ENCODE data around the gene KRTAP25-1.

KRTAP25-1 gene

DNA sequence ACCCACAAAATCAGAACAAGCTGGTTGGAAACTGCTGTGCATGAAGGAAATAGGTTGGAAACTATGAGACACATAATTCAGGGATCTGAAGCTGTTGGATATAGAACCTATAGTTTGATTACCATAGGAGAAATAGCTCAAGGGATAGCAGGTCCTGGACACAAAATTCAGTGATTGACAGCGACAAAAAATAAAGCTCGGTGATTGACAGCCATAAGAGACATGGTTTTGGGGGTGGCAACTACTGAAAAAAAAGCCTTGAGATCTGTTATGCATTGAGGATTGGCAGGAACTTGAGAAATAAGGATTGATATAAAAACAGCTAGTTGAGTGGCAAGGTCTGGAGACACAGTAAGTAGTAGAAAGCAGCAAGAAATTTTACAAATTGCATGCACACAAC is at the start of gene KRTAP25-1:
TSS of gene KRTAP25-1 (minus strand) at position 300 of the 400 bp plus-strand sequence. CDS start at position 276, 24 bp downstream.
- DNase-seq (ENCODE audit: low read depth in 2 of 2): no peak

DNA sequence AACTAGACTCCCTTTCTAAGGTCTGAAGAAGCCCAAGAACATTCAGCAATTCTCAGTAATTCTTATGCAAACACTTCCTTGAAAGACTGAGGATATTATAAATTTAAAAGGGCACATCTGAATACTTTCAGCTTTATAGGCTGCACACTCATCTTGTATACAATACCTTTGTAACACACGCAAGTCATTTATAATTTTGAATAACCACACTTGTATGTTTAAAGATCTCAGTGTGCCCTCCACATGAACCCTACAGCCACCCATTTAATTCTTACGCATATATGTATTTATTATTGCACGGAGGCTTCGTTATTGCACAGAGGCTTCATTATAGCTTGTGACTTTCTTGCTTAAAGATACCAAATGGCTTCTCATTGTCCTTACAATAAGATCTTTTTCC is 49.4 kb upstream of the KRTAP25-1 start:
- no peak for DNase-seq (ENCODE audit: low read depth in 2 of 2)

DNA sequence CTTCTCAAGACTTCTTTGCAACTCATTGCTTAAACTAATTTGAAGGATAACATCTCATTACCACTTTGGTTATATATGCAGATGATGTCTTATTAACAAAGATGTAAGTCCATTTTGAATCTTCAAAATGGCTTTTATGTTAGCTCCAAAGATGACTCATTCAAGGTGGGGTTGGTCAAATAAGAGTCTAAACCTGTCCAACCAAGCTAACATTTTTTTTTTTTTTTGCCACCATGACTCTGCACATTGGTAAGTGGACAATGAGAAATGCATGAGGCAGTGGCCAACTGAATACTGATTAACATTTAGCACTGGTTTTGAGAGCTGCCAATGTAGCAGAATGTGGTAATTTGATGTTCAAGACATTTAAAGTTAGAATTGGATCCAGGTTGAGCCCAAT is 48.5 kb upstream of the KRTAP25-1 start:
- DNase-seq (ENCODE audit: low read depth in 2 of 2): no peak

DNA sequence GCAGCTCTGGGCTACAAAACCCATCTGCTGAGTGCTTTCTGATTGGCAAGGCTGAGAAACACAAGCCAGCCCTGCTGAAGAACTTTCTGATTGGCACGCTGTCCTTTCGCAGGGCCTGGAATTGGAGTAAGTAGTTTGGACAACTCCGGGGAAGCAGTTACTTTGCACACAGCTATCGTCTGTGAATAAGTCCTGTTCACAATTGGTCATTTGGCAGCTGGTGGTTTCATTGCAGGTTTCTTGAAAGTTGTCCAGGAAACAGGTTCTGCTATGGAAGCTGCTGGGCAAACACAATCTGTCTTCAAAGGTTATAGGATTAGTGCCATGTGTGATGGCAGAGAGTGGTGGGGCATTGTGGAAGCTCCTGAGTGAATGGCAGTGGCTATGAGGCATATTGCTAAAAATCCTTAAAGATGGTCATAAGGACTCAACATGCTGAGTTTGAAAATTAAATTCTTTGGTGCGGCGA is 48.0 kb upstream of the KRTAP25-1 start, which contains the start of gene KRTAP27-1:
TSS of gene KRTAP27-1 (minus strand) at position 419 of the 469 bp plus-strand sequence. CDS start at position 393, 26 bp downstream.
- DNase-seq (ENCODE audit: low read depth in 2 of 2): no peak

- DNase-seq (ENCODE audit: low read depth in 2 of 2): peak in 1 of 2 experiments; percentile 16
Observed at GRCh38 chr21:30336596-30336995, 47.3 kb upstream of the KRTAP25-1 start.

DNA sequence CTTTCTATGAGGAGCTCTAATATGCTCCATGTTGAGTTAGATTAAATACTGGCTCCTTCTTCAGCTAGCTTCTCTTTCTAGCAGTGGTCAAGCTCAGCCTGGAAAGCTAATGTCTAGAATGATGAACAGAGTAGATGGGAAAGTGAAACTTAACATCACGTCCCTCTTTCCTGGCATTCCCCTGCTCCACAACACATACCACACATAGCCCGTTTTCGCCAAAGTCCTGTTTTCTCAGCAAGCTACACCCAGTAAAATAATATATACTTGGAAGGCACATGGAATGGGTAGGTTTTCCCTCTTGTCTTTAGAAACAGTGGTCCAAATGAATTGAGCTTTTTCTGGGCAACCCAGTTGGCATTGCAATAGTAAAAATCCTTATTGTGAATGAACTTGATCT is 44.4 kb upstream of the KRTAP25-1 start:
- DNase-seq (ENCODE audit: low read depth in 2 of 2): no peak

DNA sequence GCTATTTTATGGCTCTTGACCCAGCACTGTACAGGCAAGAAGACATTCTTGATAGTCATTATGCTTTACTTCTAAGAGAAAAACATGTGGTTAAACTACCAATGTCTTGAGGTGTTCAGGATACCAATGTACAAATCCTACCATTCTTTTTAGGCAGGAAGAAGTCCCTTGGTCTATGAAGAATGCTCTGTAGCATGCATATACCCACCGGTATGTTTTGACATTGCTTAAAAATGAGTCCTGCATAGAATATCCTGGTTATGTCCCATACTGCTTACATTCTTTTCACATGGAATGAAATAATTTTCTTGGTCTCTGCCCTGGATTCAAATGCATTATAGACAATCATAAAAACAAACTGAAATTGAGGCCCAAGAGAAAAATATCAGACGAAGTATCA is 43.4 kb upstream of the KRTAP25-1 start:
- DNase-seq (ENCODE audit: low read depth in 2 of 2): no peak

DNA sequence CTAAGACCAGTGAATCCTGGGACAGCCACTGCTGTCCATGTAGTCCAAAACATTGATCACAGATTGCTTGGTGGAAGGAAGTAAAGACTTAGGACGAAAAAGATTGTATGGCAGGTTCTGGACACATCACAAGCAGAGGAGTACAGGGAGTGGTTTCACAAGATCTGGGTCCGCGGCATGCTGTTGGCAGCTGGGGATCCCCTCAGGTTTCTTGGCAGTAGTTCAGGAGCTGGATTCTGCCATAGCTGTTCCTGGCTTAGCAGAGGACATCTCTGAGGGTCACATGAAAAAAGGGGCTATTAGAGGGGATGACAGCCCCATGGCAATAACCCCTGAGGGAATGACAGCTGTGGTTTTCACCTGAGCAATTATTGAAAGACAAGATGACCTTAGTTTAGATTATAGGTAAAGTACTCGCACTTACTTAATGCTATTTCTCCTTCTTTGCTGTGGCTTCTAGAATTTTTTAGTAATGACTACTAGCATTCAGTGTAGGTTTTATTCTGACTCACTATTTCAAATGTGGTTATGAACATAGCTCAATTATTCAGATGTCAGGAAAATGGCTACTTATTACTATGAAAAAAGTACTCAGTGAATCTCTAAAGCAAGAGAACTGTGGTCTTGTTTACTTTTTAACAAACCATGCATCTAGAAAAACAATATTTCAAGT is 40.0 kb upstream of the KRTAP25-1 start:
- no peak for DNase-seq (ENCODE audit: low read depth in 2 of 2)

DNA sequence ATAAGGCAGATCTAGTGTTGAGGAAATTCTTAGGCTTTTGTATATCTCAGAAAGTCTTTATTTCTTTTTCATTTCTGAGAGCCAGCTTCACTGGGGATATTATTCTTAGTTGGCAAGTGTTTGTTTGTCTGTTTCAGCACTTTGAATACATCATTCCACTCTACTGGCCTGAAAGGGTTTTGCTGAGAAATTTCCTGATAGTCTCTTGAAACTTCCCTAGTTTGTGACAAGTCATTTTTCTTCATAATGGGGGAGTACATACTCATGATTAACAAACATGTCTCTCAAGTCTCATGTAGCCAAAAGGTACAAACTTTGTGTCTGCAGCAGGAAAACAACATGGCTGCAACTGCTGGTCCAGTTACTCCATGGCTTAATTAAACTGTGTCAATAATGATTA is 37.1 kb upstream of the KRTAP25-1 start:
- DNase-seq (ENCODE audit: low read depth in 2 of 2): no peak

- no peak for DNase-seq (ENCODE audit: low read depth in 2 of 2)
Observed at GRCh38 chr21:30320215-30320614, 30.9 kb upstream of the KRTAP25-1 start, which contains the start of gene KRTAP26-1. Gene KRTAP26-1, minus strand, starts transcription at chr21:30320315. Its CDS starts 280 bp downstream, at chr21:30320035.

DNA sequence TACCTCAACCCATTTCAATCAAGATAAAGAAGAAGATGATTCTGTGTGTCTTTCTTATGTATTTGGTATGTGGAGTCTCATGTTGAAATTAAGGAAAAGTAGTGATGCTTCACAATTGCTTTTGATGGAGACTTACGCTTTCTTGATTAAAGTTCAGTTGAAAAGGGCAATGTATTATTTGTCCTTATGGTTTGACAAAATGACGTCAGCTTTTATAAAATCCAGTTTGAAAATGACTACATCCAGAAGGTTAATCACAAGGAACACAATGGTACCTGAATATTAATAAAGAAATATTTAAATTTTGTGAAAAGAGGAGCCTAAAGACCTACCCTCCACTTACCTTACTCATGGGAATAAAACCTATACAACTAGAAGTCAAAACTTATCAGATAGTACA is 26.4 kb upstream of the KRTAP25-1 start:
- no peak for DNase-seq (ENCODE audit: low read depth in 2 of 2)

DNA sequence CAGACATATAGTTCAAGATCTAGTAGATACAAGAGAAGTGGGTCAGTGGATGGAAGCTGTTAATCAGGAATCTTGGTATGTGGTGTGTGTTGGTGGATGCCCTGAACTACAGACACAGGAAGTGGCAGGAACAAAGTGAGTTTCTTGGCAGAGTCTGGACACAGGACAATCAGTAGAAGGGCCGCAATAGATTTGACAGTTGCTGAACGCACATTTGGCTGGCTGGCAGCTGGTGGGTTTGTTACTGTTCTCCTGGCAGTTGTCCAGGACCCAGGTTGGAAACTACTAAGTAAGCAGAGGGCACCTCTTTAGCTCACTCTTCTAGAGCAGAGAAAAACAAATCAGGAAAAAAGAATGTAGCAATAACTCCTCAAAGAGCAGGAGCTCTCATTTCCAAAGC is 17.6 kb upstream of the KRTAP25-1 start:
- no peak for DNase-seq (ENCODE audit: low read depth in 2 of 2)

DNA sequence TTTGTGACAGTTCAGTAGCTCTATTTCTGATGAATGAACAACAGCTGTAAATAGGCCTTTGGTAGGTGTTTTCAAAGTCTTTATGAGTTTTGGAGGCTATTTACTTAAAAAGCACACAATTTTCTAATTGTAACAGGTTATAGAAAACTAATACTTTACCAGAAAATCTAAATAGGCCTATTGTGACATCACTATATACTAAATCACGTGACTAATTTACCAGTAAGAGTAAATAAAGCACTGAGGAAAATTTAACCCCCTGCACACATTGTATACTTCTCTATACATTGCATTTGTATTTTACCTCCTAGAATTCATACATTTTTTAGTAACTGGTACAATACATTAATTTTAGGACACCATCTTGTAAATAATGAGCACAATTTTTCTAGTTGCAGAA is 15.8 kb upstream of the KRTAP25-1 start:
- DNase-seq (ENCODE audit: low read depth in 2 of 2): no peak

- no peak for DNase-seq (ENCODE audit: low read depth in 2 of 2)
Observed at GRCh38 chr21:30282850-30283249, 6.5 kb downstream of the KRTAP25-1 start, which contains the start of gene KRTAP24-1. Gene KRTAP24-1, minus strand, starts transcription at chr21:30282950. Its CDS starts 18 bp downstream, at chr21:30282932.

DNA sequence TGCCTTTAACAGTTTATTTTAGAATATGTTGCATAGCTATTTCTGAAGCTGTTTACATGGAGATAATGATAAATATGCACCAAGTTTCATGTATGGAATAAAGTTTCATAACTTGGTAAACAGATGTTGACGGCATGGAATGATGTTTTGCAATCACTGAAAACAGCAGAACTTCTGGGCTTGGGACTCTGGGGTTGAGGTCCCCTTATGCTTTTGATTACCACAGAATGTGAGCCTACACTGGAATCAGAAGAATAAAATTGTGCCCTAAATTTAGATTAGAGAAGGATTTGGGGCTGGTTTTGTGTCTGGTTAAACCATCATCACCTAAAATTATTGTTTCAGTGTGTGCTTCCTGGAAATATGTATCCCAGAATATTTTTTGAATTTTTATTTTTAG is 17.7 kb downstream of the KRTAP25-1 start:
- DNase-seq (ENCODE audit: low read depth in 2 of 2): no peak

GRCh38 chr21:30271156-30271555 is 18.2 kb downstream of the KRTAP25-1 start:
- DNase-seq (ENCODE audit: low read depth in 2 of 2): no peak

- DNase-seq (ENCODE audit: low read depth in 2 of 2): no peak
Observed at GRCh38 chr21:30269803-30270530, 19.3 kb downstream of the KRTAP25-1 start.

GRCh38 chr21:30268608-30269197 is 20.6 kb downstream of the KRTAP25-1 start:
- no peak for DNase-seq (ENCODE audit: low read depth in 2 of 2)

GRCh38 chr21:30257773-30258172 is 31.5 kb downstream of the KRTAP25-1 start:
- no peak for DNase-seq (ENCODE audit: low read depth in 2 of 2)

GRCh38 chr21:30256100-30256499 is 33.2 kb downstream of the KRTAP25-1 start:
- no peak for DNase-seq (ENCODE audit: low read depth in 2 of 2)

DNA sequence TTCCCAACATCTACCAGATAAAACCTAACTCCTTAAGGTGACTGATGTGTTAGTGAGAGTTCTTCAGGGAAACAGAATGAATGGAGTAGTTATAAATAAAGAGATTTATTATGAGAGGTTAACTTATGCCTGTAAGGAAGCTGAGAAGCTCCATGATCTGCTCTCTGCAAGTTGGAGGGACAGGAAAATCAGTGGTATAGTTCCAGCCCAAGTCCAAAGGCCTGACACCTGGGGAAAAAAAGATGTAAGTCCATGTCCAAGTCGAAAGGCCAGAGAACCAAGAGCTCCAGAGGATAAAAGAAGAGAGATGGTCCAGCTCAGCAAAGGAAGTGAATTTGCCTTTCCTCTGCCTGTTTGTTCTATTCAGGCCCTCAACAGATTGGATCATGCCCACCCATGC is 33.6 kb downstream of the KRTAP25-1 start:
- no peak for DNase-seq (ENCODE audit: low read depth in 2 of 2)

GRCh38 chr21:30251781-30252180 is 37.5 kb downstream of the KRTAP25-1 start:
- DNase-seq (ENCODE audit: low read depth in 2 of 2): no peak
